K562 (cell line): ENCODE results near the gene ASMTL. TPM values are rescaled to one million over a fixed set of nuclear protein-coding genes. Genes with fewer than 3 reads are reported as not detected.

Source experiments
- CEBPB ChIP-seq: fragments of 450-650 bp; IDR thresholded peaks from 2 replicates; pipeline ENCODE4 v1.6.1; 2016; ENCODE audit warnings: missing genetic modification characterization, missing compliant biosample characterization
- CSDE1 ChIP-seq, 2 experiments: fragments of 450-650 bp; IDR thresholded peaks; 2 replicates each; pipeline ENCODE4 v1.6.1; 2016; ENCODE audit warnings: mild to moderate bottlenecking in 1 of 2
- CTCFL ChIP-seq: IDR thresholded peaks from 2 replicates; pipeline ENCODE4 v1.6.1; 2011; ENCODE audit warnings: borderline replicate concordance, low read depth, mild to moderate bottlenecking, moderate library complexity, low read length; ENCODE audit not compliant: insufficient read depth, poor library complexity, severe bottlenecking
- EP300 ChIP-seq: IDR thresholded peaks from 2 replicates; pipeline ENCODE4 v1.6.1; 2012; ENCODE audit warnings: low read length, improper control_type of control experiment
- ESRRA ChIP-seq: fragments of 450-650 bp; IDR thresholded peaks from 2 replicates; pipeline ENCODE4 v1.6.1; 2014; ENCODE audit warnings: low read depth, mild to moderate bottlenecking, moderate library complexity, borderline replicate concordance
- LCOR ChIP-seq: sonication (generic); formaldehyde crosslinking; IDR thresholded peaks from 2 replicates; pipeline ENCODE4 v1.8.0; 2022; ENCODE audit warnings: mild to moderate bottlenecking, missing genetic modification reagents
- NFRKB ChIP-seq: fragments of 450-650 bp; IDR thresholded peaks from 2 replicates; pipeline ENCODE4 v1.6.1; 2016; ENCODE audit warnings: low read depth
- NFYB ChIP-seq: IDR thresholded peaks from 2 replicates; pipeline ENCODE4 v1.6.1; 2011; ENCODE audit warnings: mild to moderate bottlenecking, moderate library complexity; ENCODE audit not compliant: insufficient read length; ENCODE audit errors: extremely low read depth
- PATZ1 ChIP-seq: fragments of 250-450 bp; sonication (Bioruptor Pico); IDR thresholded peaks from 2 replicates; pipeline ENCODE4 v1.5.0; 2020; ENCODE audit warnings: mild to moderate bottlenecking, borderline replicate concordance
- TFAM ChIP-seq: fragments of 250-450 bp; sonication (Bioruptor Pico); conservative IDR thresholded peaks from 2 replicates; pipeline ENCODE4 v1.5.0; 2021; ENCODE audit warnings: mild to moderate bottlenecking, moderate library complexity
- polyA plus RNA-seq, 8 experiments: library from polyadenylated mRNA; depleted of rRNA in 4 of 8; stranded (reverse) in 5 of 8; unstranded in 3 of 8; fragments of >200 nt; fragmentation: Nextera tagmentation in 2 of 8; fragmentation: Illumina TruSeq in 1 of 8; extraction: Ambion mirVana in 2 of 8; extraction: Trizol in 1 of 8; gene quantifications; 2 replicates each; pipeline versions ENCODE4 v1.2.1 to v1.2.3, GENCODE V29; 2011 to 2014; ENCODE audit warnings: inconsistent platforms in 1 of 8, missing spikeins in 1 of 8
- total RNA-seq, 7 experiments: library from RNA; depleted of rRNA in 6 of 7; stranded (reverse); fragments of >200 nt in 6 of 7; fragmentation: Illumina TruSeq in 2 of 7; extraction: Trizol in 2 of 7; gene quantifications; 2 replicates each; pipeline versions ENCODE4 v1.2.1 to v1.2.3, GENCODE V29; 2011 to 2021; ENCODE audit warnings: low replicate concordance in 1 of 7

Gene ASMTL
- total and polyA plus RNA-seq, 9 of the 15 experiments (the other 6 are each of a cell fraction or from before 2014, with no cell fraction given): 0.56 to 20.6 (median 7.6) TPM

GRCh38 chrX:1484638-1485019, 31.9 kb upstream of the ASMTL start (continued):
- TF ChIP-seq NFYB (no peak), PATZ1 (CRISPR knock-in tag) (no peak), LCOR (CRISPR knock-in tag) (no peak), CSDE1 (IDR thresholded peaks at IDR 0.05) (no peak), EP300 (no peak), NFRKB (no peak), CTCFL (no peak), ESRRA (no peak), TFAM (CRISPR knock-in tag) (no peak), CEBPB (tag) (no peak)
